GM12878 (cell line): ENCODE results near the gene HSD11B1L. TPM values are rescaled to one million over a fixed set of nuclear protein-coding genes. Genes with fewer than 3 reads are reported as not detected.

ENCODE experiments used
- ATAC-seq: fragments of 200-7000 bp; cut with Tn5 transposase; 3 replicates; pipeline ENCODE4 v1.9.1; 2020; ENCODE audit warnings: mild to moderate bottlenecking, moderate library complexity
- BruUV-seq: library from RNA; stranded (reverse); fragments of 400-500 nt; replicated peaks from 2 replicates; lab custom pipeline; 2021; lab: Mats Ljungman, UMichigan
- CTCF ChIA-PET: fragments of 300-600 bp; sonication (Branson Sonifier 250); formaldehyde crosslinking; extraction: SDS; loops from one replicate; lab custom pipeline; 2021; ENCODE audit warnings: inconsistent platforms; lab: Yijun Ruan, JAX
- POLR2A ChIA-PET: fragments of 350-600 bp; formaldehyde crosslinking; extraction: SDS; loops from one replicate; lab custom pipeline; 2021; ENCODE audit warnings: inconsistent platforms; lab: Charles Lee
- RAD21 ChIA-PET: fragments of 300-600 bp; sonication (Branson Sonifier 250); formaldehyde crosslinking; loops from one replicate; lab custom pipeline; 2023; ENCODE audit warnings: antibody characterized with exemption; ENCODE audit not compliant: unreplicated experiment; lab: Charles Lee
- SMC1A ChIA-PET: fragments of 300-600 bp; sonication (Branson Sonifier 250); formaldehyde crosslinking; loops from one replicate; lab custom pipeline; 2023; ENCODE audit not compliant: unreplicated experiment, uncharacterized antibody; lab: Charles Lee
- DNase-seq: peaks from one replicate; pipeline ENCODE4 v3.0.0-alpha.2; 2011; ENCODE audit warnings: low read depth, low spot score
- FAIRE-seq: peaks from 3 replicates; lab custom pipeline; 2011; peaks lifted over from hg19 to GRCh38; lab: Jason Lieb, UNC
- H2AFZ ChIP-seq: 2 replicates; pipeline ENCODE4 v1.6.0; 2011; ENCODE audit warnings: low read depth, low read length, control low read depth; ENCODE audit not compliant: control insufficient read depth
- H3K27ac ChIP-seq: 2 replicates; pipeline ENCODE4 v1.5.1; 2011; ENCODE audit warnings: control low read depth; ENCODE audit not compliant: control insufficient read depth, insufficient read depth
- H3K27me3 ChIP-seq, 2 experiments: replicated peaks in 1 of 2; 2 replicates each; pipeline versions ENCODE4 v1.6.0 to v1.6.1; 2011; ENCODE audit warnings: low read length in 1 of 2; ENCODE audit not compliant: control insufficient read depth in 2 of 2, insufficient read depth in 2 of 2
- H3K36me3 ChIP-seq, 2 experiments: 2 replicates each; pipeline ENCODE4 v1.5.1; 2011; ENCODE audit warnings: low read length in 1 of 2; ENCODE audit not compliant: control insufficient read depth in 2 of 2, insufficient read depth in 2 of 2
- H3K4me1 ChIP-seq: 2 replicates; pipeline ENCODE4 v1.6.1; 2011; ENCODE audit warnings: mild to moderate bottlenecking, low read length, moderate library complexity, mixed read lengths; ENCODE audit not compliant: control insufficient read depth, insufficient read depth
- H3K4me2 ChIP-seq: 2 replicates; pipeline ENCODE4 v1.6.0; 2011; ENCODE audit warnings: control low read depth; ENCODE audit not compliant: control insufficient read depth, insufficient read depth
- H3K4me3 ChIP-seq: fragments of 200-600 bp; sonication (generic); 2 replicates; pipeline ENCODE4 v1.5.1; 2016
- H3K79me2 ChIP-seq: 2 replicates; pipeline ENCODE4 v1.6.0; 2011; ENCODE audit warnings: low read length; ENCODE audit not compliant: control insufficient read depth, insufficient read depth
- H3K9ac ChIP-seq: 2 replicates; pipeline ENCODE4 v1.8.0; 2011; ENCODE audit warnings: low read length, control low read depth, mixed read lengths; ENCODE audit not compliant: control insufficient read depth, insufficient read depth
- H3K9me3 ChIP-seq: replicated peaks from 3 replicates; pipeline ENCODE4 v1.5.1; 2011; ENCODE audit warnings: mild to moderate bottlenecking, low read length; ENCODE audit not compliant: control insufficient read depth, insufficient read depth
- H4K20me1 ChIP-seq: 2 replicates; pipeline ENCODE4 v1.6.0; 2011; ENCODE audit not compliant: control insufficient read depth, insufficient read depth
- CREM ChIP-seq: IDR thresholded peaks from 2 replicates; pipeline ENCODE4 v1.6.1; 2014; ENCODE audit warnings: antibody characterized with exemption, low read depth
- E2F4 ChIP-seq: IDR thresholded peaks from 2 replicates; pipeline ENCODE4 v1.6.1; 2012; ENCODE audit warnings: low read depth, low read length, improper control_type of control experiment
- FOXM1 ChIP-seq: IDR thresholded peaks from 2 replicates; pipeline ENCODE4 v1.6.1; 2012; ENCODE audit warnings: low read depth, mild to moderate bottlenecking, inconsistent platforms, low read length, moderate library complexity
- IRF5 ChIP-seq: fragments of 450-650 bp; IDR thresholded peaks from 2 replicates; pipeline ENCODE4 v1.6.1; 2017; ENCODE audit warnings: borderline replicate concordance
- JUND ChIP-seq: IDR thresholded peaks from 2 replicates; pipeline ENCODE4 v1.6.1; 2012; ENCODE audit warnings: low read depth, mild to moderate bottlenecking, low read length, improper control_type of control experiment, moderate library complexity
- NFYA ChIP-seq: IDR thresholded peaks from 2 replicates; pipeline ENCODE4 v1.6.1; 2011; ENCODE audit warnings: low read depth, mild to moderate bottlenecking, low read length, improper control_type of control experiment, borderline replicate concordance
- POLR2A ChIP-seq: IDR thresholded peaks from 2 replicates; pipeline ENCODE4 v1.6.1; 2011; ENCODE audit warnings: low read depth, mild to moderate bottlenecking, low read length
- RAD51 ChIP-seq: fragments of 450-650 bp; IDR thresholded peaks from 2 replicates; pipeline ENCODE4 v1.6.1; 2016; ENCODE audit warnings: moderate library complexity, mild to moderate bottlenecking, inconsistent platforms
- SRF ChIP-seq, 2 experiments: IDR thresholded peaks; 2 replicates each; pipeline ENCODE4 v1.6.1; 2011; ENCODE audit warnings: low read depth in 2 of 2, low read length in 2 of 2, mild to moderate bottlenecking in 1 of 2, moderate library complexity in 1 of 2
- USF1 ChIP-seq: IDR thresholded peaks from 2 replicates; pipeline ENCODE4 v1.6.1; 2011; ENCODE audit warnings: borderline replicate concordance, low read depth, mild to moderate bottlenecking, moderate library complexity, mixed read lengths, low read length; ENCODE audit not compliant: insufficient read depth; ENCODE audit errors: extremely low read length
- ZBTB4 ChIP-seq: fragments of 450-650 bp; formaldehyde crosslinking; IDR thresholded peaks from 2 replicates; pipeline ENCODE4 v1.4.0; 2022; ENCODE audit warnings: mild to moderate bottlenecking, moderate library complexity
- WGBS: methylation state at CpG from one replicate; pipeline ENCODE4 v1.1.6; 2016; ENCODE audit warnings: low lambda C conversion rate; ENCODE audit not compliant: insufficient replicate concordance, insufficient coverage; ENCODE audit errors: missing lambda C conversion rate; 5-methylcytosine and 5-hydroxymethylcytosine counted together
- in situ Hi-C: fragments of 300-500 bp; cut with MboI; formaldehyde crosslinking; loops from 9 replicates; pipeline ENCODE4 v1.14.3; 2018; ENCODE audit warnings: mixed read lengths
- intact Hi-C: fragments of 100-400 bp; cut with micrococcal nuclease; formaldehyde crosslinking; loops from one replicate; pipeline ENCODE4 v1.14.2; 2022; ENCODE audit not compliant: unreplicated experiment
- polyA plus RNA-seq, 11 experiments: library from polyadenylated mRNA; depleted of rRNA in 4 of 11; unstranded in 6 of 11; stranded (reverse) in 5 of 11; fragments of >200 nt; fragmentation: Nextera tagmentation in 4 of 11; fragmentation: Illumina TruSeq in 1 of 11; extraction: Ambion mirVana in 4 of 11; extraction: Trizol in 1 of 11; gene quantifications; 1 replicate in 1 of 11; 2 replicates in 10 of 11; pipeline versions ENCODE4 v1.2.1 to v1.2.3, GENCODE V29; 2011 to 2016; ENCODE audit warnings: inconsistent platforms in 2 of 11, missing spikeins in 2 of 11, low read depth in 1 of 11
- total RNA-seq, 4 experiments: library from RNA; depleted of rRNA in 3 of 4; stranded (reverse); fragments of >200 nt in 3 of 4; fragmentation: Illumina TruSeq in 1 of 4; extraction: Trizol in 1 of 4; gene quantifications; 2 replicates each; pipeline versions ENCODE4 v1.2.1 to v1.2.3, GENCODE V29; 2013 to 2021

Gene HSD11B1L
- total and polyA plus RNA-seq, 10 of the 15 experiments (the other 5 are each of a cell fraction or from before 2014, with no cell fraction given), result 0.29 to 1.8 (median 1.1) TPM; not detected in 1

- no TSS peak for BruUV-seq
- Histone ChIP-seq H3K4me3 (no peak overlapping the region), H3K4me1 (no peaks in the 10 kb centered on the region), H4K20me1 (no peaks in the 10 kb centered on the region), H3K36me3 (peaks cover 46 to 58% of the 10 kb centered on the region in 2 experiments), H3K27ac (no peak overlapping the region), H3K4me2 (no peak overlapping the region), H3K79me2 (no peaks in the 10 kb centered on the region; the same call in 1 of the 2 replicates), H3K9me3 (no peaks in the 10 kb centered on the region), H3K27me3 (no peaks in the 10 kb centered on the region), H3K9ac (no peak overlapping the region), H2AFZ (no peak overlapping the region)
- POLR2A ChIA-PET, result no interaction called here
- no peak for FAIRE-seq
- DNase-seq, result no peak
- ATAC-seq, result peak; percentile 23; the same call in 1 of the 3 replicates
- in situ Hi-C loops (no loop called here), intact Hi-C loops (no loop called here)
- CTCF ChIA-PET, result no interaction called here
- SMC1A ChIA-PET, result no interaction called here
- TF ChIP-seq SRF (IDR thresholded peaks at IDR 0.05; ENCODE audit: low read depth in 2 of 2, low read length in 2 of 2) (no peak), POLR2A (peak; percentile 50; the same call in 1 of the 2 replicates)
- 78% methylated on average over 5 of the region's 5 CpGs for WGBS
- RAD21 ChIA-PET, result no interaction called here
These were observed 29.5 kb upstream of the HSD11B1L start for GRCh38 chr19:5651361-5651760.

- H3K4me3 ChIP-seq, result no peak overlapping the region
- H3K27me3 ChIP-seq, result no peaks in the 10 kb centered on the region
- H3K4me1 ChIP-seq, result no peaks in the 10 kb centered on the region
- H3K4me2 ChIP-seq, result no peak overlapping the region
- ChIA-PET CTCF (no interaction called here), RAD21 (no interaction called here), SMC1A (no interaction called here), POLR2A (no interaction called here)
- H2AFZ ChIP-seq, result no peak overlapping the region
- no peaks in the 10 kb centered on the region for H4K20me1 ChIP-seq
- H3K36me3 ChIP-seq, result peaks cover 39 to 54% of the 10 kb centered on the region in 2 experiments
- intact Hi-C loops, result no loop called here
- no peaks in the 10 kb centered on the region for H3K9me3 ChIP-seq
- no peak for ATAC-seq
- no peak overlapping the region for H3K27ac ChIP-seq
- WGBS, result 97% methylated on average over 10 of the region's 10 CpGs
- no peak overlapping the region for H3K9ac ChIP-seq
- no peaks in the 10 kb centered on the region; the same call in 1 of the 2 replicates for H3K79me2 ChIP-seq
- no peak for FAIRE-seq
- in situ Hi-C loops, result no loop called here
- BruUV-seq, result no TSS peak
- no peak for DNase-seq
- TF ChIP-seq RAD51 (no peak), CREM (no peak), NFYA (no peak), USF1 (no peak), E2F4 (no peak), IRF5 (no peak), FOXM1 (no peak), JUND (no peak), ZBTB4 (CRISPR knock-in tag) (no peak)
These were observed 28.6 kb upstream of the HSD11B1L start for GRCh38 chr19:5652261-5652660.
